CD4-positive, alpha-beta T cell treated with Interferon alpha-2 for 1 hour (primary cell): ENCODE data around the gene TBCD.
A peak's percentile ranks its signal among the peaks of the same experiment; 100 is the strongest.

Experiments used
- DNase-seq, 2 donors: peaks; one replicate each; pipeline ENCODE4 v3.0.0-alpha.2; 2020 to 2022

Gene TBCD

GRCh38 chr17:82909322-82909904 lies 157.5 kb downstream of the TBCD start:
- DNase-seq, result peak; percentile 56 to 61

- DNase-seq, result no peak
These were observed 158.2 kb downstream of the TBCD start for GRCh38 chr17:82910041-82910481.

GRCh38 chr17:82910770-82911169 lies 158.9 kb downstream of the TBCD start:
- no peak for DNase-seq

GRCh38 chr17:82911822-82912221 lies 160.0 kb downstream of the TBCD start:
- no peak for DNase-seq

GRCh38 chr17:82912484-82913089 lies 160.7 kb downstream of the TBCD start:
- DNase-seq, result no peak

- DNase-seq, result no peak
These were observed 161.6 kb downstream of the TBCD start for GRCh38 chr17:82913304-82914043.

- DNase-seq, result no peak
These were observed 162.5 kb downstream of the TBCD start for GRCh38 chr17:82914375-82914774.

- DNase-seq, result no peak
These were observed 163.3 kb downstream of the TBCD start for GRCh38 chr17:82915010-82915756.

GRCh38 chr17:82915757-82916027 lies 163.8 kb downstream of the TBCD start:
- no peak for DNase-seq

- peak; percentile 13 to 32 for DNase-seq
These were observed 166.0 kb downstream of the TBCD start for GRCh38 chr17:82917699-82918345.

- DNase-seq, result no peak
These were observed 166.6 kb downstream of the TBCD start for GRCh38 chr17:82918508-82918907.

GRCh38 chr17:82920150-82920549 lies 168.3 kb downstream of the TBCD start:
- DNase-seq, result no peak

- DNase-seq, result no peak
These were observed 168.8 kb downstream of the TBCD start for GRCh38 chr17:82920715-82921114.

GRCh38 chr17:82921426-82921825 lies 169.6 kb downstream of the TBCD start:
- no peak for DNase-seq

GRCh38 chr17:82922646-82923045 lies 170.8 kb downstream of the TBCD start:
- no peak for DNase-seq

GRCh38 chr17:82923366-82924113 lies 171.7 kb downstream of the TBCD start:
- DNase-seq, result no peak

- DNase-seq, result no peak
These were observed 172.3 kb downstream of the TBCD start for GRCh38 chr17:82924214-82924613.

GRCh38 chr17:82924812-82925211 lies 172.9 kb downstream of the TBCD start:
- no peak for DNase-seq

- DNase-seq, result no peak
These were observed 173.5 kb downstream of the TBCD start for GRCh38 chr17:82925336-82925735.

GRCh38 chr17:82926081-82926480 lies 174.2 kb downstream of the TBCD start:
- DNase-seq, result no peak

- no peak for DNase-seq
These were observed 174.9 kb downstream of the TBCD start for GRCh38 chr17:82926716-82927115.

- no peak for DNase-seq
These were observed 175.4 kb downstream of the TBCD start for GRCh38 chr17:82927311-82927660.
